NOMO-1 treated with dmso at 0.1 percent for 144 hours (cell line): ENCODE results near the gene ADRM1.

Experiments
- DNase-seq: peaks from one replicate; lab custom pipeline; 2025; ENCODE audit not compliant: unreplicated experiment; lab: John Stamatoyannopoulos, UW

ADRM1 gene

DNA sequence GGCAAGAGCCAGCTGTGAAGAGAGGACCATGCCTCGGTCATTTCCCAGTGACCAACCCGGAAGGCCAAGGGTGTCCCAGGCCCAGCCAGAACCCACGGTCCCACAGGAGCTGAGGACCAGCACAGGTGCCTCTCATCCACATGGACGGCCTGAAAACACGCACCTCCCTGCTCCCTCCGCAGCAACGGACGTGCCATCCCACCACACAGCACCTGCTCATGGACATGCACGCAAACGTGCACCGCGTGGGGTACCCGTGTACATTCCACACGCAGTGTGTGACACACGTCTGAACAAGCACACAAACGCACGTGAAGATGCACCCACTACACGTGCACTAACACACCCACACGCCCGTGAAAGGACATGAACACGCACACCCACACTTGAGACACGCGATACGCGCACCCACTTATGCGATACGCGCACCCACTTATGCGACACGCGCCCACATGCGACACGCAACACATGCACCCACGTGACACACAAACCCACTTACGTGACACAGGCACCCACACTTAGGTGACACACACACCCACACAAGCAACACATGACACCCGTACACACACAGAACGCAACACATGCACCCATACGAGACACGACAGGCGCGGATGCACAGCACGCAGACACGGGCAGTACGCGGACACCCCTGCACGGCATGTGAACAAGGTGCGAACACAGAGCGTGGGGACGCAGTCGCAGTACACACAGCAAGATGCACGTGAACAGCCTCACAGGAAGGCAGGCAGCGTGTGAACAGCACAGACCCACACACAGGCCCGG lies 34.2 kb downstream of the ADRM1 start:
- no peak for DNase-seq

DNA sequence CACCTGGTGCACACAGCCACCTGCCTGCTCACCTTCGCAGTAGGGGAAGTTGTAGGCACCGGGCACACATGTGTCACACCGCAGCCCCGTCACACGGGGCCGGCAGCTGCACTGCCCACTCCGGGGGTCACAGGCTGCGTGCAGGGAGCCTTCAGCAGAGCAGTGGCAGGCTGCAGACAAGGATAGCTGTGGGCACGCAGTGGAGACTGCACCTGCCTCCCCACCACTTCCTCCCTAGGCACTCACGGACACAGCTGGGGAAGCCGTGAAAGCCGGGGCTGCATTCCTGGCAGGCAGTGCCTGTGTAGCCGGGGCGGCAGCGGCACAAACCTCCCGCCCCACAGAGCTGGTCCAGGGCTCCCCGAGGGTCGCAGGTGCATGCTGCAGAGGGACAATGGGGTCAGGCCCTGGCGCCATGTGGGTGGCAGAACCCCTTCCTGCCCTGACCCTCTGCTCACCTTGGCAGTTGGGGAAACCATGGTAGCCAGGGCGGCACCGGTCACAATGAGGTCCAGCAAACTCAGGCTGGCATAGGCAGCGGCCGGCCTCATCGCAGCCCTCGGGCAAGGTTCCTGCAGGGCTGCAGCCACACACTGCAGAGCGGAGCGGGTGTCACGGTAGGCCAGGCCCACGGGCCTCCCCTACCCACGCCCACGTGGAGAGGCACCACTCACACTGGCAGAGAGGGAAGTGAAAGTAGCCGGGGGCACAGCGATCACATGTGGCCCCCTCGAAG lies 34.9 kb downstream of the ADRM1 start:
- DNase-seq, result no peak

DNA sequence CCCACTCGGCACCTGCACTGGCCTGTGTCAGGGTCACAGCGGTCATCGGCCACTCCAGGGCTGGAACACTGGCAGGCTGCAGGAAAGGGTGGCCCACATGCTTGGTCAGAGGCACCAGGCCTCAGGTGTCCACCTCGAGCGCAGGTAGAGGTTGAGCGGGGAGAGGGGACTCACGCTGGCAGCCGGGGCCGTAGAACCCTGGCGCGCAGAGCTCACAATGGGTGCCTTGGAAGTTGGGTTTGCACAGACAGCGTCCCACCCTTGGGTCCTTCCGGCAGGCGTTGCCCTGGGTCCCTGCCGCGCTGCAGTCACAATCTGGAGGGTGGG lies 35.5 kb downstream of the ADRM1 start:
- DNase-seq, result no peak

DNA sequence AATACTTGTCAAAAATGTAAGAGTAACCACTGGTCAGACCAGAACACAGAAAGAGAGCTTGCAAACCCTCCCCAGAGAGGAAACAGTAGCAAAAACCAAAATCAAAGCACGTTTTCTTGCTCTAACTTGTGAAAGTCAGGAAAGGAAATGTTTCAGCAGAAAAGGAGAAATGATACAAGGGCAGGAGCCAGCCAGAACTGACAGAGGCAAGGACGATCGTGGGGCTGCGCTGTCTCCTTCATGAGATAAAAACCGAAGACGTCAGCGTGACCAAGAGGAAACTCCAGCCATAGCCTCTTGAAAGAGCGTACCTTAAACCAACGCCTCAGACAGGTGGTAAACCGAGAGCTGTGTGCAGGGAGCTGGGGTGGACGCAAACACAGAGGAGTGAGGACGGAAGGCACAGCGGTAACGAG lies 36.9 kb downstream of the ADRM1 start:
- DNase-seq, result peak; percentile 68

DNA sequence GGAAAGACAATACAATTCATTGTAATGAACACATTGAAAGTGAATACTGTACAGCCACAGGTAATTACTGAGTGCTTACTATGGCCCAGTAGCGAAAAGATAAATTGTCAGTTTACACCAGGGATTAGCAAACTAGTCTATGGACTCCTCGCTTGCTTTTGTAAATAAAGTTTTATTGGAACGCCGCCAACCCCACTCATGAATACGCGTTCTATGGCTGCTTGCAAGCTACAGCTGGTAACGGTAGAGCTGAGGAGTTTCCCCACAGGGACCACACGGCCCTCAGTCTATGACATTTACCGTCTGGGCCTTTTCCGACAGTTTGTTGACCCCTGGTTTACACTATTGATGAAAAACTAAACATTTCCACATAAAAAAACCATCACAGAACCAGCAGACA lies 40.1 kb downstream of the ADRM1 start:
- no peak for DNase-seq

DNA sequence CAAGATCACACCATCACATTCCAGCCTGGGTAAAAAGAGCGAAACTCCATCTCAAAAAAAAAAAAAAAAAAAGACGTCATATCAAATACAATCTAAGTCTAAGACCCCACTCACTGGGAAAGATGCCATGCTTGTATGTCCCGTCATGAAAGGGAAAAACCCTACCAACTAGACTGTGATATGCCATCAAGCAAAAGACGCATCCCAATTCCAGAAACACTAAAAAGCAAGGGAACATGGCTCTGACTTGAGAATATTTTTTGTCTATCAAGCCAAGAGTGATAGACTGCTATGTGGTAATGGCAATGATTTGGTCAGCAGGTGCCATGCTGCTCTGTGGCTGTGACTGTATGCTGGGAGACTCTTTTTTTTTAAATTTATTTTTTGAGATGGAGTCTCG lies 41.3 kb downstream of the ADRM1 start:
- no peak for DNase-seq

DNA sequence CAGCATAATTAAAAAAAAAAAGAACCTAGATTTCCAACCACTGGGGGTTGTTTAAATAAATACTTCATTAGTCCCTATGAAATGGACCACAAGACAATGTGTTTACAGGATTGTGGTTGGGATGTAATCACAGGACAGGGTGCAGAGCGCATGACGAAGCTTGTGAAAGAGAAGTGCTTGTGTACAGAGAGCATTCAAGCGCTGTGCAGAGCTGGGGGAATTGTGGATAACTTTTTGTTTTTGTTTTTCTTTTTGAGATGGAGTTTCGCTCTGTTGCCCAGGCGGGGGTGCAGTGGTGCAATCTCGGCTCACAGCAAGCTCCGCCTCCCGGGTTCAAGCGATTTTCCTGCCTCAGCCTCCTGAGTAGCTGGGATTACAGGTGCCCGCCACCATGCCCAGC lies 42.0 kb downstream of the ADRM1 start:
- no peak for DNase-seq

DNA sequence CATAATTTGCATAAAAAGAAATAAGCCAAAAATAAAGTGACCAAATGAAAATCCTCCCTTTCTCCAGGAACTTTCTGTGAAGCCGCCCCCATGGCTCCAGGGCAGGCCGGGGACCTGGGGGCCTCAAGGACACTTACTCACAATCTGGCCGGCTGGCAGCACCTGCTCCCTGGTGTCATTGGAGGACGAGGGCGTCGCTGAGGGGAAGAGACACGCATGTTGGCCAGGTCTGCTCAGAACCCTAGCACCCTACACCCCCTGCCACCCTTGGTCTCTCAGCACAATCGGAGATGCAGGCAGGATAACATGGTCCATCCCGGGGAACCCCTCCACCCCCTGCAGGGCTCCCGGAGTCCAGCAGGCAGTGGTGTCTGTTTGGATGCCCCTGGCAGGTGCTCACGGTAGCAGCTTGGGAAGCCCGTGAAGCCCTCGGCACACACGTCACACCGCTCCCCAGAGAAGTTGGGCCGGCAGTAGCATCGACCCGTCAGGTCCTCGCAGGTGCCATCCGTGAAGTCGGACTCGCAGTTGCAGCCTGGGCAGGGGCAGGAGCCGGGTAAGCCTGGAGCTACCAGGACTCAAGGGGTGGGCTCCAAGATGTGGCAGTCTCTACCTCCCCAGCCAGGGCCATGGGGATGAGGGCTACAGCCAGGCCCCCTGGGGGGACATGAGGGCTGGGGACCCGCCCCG lies 43.0 kb downstream of the ADRM1 start:
- DNase-seq, result no peak

DNA sequence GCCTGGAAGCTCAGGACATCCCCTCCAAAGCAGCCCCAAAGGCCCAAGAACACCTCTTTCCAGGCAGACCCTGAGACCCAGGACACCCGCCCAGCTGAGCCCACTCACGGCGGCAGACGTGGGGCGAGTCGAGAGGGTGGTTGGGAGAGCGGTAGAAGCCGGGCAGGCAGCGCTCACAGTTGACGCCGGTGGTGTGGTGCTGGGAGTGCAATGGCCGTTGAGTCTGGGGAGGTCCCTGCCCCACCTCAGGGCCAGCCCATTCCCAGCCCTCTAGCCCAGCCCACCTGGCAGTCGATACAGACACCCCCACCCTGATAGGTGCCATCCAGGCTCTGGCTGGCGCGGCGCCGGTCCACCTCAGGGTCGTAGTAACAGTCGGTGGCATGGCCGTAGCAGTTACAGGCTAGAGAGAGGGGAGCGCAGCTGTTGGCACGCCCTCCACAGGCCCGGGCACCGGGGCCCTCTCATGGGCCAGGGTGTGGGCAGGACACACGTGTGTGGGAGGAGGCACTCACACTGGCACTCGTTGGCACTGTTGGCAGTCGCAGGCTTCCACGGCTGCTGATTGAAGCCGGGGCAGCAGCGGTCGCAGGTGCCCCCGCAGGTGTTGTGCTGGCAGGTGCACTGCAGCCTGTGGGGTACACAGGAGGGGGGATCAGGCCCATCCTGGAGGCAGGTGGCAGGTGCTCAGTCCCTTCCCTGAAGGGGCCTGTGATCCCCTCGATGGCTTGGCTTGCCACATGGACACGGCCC lies 43.8 kb downstream of the ADRM1 start:
- no peak for DNase-seq

DNA sequence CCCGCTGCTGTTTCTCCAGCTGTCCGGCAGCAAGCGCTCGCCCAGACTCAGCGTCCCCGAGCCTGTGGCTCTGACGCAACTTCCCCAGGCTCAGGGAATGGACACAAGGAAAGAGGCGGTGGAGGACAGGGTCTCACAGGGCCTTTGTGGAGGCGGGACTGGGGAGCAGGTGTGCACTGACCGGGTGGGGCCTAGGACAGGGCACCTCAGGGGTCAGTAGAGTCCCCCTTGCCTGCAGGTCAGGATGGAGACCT lies 44.3 kb downstream of the ADRM1 start:
- DNase-seq, result no peak

DNA sequence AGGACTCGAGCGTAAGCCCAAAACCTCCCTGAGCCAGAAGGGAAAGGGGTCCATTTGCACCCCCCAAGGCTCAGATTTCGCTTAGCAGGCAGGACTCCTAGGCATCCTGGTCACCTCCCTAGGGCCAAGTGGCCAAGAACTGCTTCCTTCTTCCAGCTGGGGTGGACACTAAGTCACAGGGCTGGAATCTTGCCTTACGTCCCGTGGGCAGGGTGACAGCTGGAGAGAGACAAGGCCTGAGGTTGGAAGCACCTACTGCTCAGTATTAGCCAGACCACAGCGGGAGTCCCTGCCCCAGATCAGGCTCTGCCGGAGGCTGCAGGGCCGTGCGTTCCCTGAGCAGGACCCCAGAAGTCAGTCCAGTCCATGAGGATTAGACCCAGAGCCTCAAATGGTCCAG lies 44.6 kb downstream of the ADRM1 start:
- DNase-seq, result no peak

DNA sequence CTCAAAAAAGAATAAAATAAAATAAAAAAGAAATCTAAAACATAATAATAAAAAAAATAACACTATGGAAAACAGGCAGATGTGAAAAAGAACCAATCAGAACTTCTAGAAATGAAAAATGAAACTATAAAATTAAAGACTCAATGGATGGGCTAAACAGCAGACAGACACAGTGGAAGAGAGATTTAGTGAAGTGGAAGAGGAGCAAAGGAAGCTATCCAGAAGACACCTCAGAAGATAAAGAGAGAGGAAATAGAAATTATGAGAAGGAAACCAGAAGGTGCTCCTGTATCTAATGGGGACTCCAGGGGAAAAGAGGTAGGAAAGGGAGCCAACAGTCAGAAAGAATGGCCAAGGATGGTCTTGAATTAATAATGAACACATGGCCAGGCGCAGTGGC lies 45.8 kb downstream of the ADRM1 start:
- no peak for DNase-seq

DNA sequence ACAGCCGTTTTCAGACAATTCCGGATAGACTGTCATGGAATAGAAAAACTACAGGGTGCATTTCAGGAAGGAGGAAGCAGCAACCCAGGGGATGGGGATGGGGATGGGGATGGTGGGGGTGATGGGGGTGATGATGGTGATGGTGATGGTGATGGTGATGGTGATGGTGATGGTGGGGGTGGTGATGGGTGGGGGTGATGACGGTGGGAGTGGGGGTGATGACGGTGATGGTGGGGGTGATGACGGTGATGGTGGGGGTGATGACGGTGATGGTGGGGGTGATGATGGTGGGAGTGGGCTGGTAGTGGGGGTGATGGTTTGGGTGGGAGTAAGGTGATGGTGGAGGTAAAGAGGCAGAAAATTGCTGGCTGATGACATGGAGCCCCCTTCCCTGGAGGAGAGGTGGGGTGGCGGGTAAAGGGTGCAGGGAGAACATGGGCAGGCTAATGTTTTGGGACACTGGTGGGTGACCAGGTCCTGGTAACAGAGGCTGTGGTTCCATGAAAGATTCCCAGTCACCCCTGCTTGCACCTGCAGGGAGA lies 46.8 kb downstream of the ADRM1 start:
- DNase-seq, result no peak

DNA sequence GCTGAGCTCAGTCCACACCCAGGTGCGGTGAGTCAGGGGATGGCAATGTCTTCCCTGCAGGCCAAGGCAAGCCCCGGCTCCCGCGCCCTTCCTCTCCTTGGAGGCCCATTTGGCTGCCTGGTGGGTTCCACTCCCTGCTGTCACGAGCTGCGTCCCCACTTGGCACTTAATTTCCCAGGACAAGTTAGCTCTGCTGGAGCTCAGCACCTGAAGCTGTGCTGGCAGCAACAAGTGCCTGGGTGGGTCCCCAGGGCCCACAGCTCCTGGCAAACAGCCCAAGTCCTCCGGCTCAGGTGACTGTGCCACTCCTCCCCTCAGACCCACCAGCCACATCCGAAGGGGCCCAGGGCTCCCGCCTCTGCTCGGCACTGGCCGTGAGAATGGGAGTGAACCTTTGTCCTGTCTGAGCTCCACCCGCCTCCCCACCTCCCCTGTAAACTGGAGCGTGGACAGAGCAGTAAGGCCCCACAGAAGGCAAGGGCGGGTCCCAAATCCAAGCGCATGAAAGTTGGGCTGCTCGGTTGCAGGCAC lies 47.4 kb downstream of the ADRM1 start:
- no peak for DNase-seq

DNA sequence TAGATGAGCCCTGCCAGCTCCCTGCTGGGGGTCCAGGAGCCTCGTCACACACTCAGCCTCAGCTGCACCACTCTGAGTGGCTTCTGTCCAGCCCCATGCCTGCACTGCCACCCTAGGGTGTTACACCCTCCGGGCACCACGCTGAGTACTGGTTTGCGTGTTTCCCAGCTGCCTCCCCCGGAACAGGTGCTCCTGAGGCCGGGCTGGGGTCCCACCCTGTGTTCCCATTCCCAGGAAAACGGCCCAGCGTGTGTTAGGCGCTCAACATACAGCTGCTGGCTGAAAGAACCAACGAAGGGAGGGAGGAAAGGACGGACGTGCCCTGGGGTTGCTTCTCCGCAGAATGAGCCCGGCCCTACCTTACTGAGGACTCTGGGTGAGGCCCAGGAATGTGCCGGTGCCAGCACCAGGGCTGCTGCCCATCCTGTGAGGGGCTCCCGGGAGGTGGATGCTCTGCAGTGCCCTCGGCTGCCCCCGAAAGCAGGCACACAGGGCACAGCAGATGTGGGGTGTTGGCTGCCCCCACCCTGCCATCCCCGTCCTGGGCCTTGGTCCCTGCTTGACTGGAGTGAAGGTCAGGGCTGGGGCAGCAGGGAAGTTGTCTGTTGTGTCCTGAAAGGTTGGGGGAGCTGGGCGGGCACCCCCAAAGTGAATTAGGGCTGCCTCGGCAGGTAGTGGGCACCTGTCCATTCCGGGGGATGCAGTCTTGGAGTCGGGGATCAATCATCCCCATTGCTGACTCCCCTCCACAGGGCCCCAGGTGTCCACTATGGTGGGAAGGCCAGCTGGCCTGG lies 48.0 kb downstream of the ADRM1 start:
- DNase-seq, result no peak

DNA sequence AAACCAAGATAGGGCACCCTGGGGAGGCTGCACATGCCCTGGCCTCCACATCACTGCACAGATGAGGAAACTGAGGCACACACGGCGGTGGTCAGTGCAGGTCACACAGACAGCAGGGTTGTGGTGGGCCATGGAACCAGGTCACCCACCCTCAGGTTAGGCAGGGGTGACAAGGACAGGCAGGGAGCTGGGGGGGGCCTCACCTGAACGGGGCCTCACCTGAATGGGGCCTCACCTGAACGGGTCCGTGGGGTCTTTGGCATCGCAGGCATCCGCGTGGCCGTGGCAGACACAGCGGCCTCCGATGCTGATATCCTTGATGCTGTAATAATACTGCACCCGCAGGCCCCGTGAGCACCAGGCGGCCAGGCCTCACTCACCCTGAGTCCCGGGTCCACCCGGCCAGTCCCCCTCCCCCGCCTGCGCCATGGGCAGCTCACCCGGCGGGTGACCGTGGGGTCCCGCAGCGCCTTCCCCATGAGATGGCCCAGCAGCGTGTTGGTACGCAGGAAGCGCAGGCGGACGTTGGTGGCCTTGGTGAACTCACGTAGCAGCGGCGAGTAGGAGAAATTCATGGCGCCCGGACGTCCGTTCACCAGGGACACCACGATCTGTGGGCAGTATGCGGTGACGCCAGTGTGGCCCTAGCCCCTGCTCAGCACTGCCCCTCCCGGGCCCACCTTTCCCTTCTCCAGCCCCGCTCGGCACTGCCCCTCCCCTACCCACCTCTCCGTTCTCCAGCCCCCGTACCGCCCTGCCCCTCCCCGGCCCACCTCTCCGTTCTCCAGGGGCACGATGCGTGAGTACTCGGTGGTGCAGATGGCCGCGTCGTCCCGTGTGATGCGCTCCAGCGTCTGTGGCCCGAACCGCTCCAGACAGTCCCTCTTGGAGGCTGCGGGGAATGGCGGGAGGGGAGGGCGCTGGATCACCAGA lies 48.9 kb downstream of the ADRM1 start:
- no peak for DNase-seq

DNA sequence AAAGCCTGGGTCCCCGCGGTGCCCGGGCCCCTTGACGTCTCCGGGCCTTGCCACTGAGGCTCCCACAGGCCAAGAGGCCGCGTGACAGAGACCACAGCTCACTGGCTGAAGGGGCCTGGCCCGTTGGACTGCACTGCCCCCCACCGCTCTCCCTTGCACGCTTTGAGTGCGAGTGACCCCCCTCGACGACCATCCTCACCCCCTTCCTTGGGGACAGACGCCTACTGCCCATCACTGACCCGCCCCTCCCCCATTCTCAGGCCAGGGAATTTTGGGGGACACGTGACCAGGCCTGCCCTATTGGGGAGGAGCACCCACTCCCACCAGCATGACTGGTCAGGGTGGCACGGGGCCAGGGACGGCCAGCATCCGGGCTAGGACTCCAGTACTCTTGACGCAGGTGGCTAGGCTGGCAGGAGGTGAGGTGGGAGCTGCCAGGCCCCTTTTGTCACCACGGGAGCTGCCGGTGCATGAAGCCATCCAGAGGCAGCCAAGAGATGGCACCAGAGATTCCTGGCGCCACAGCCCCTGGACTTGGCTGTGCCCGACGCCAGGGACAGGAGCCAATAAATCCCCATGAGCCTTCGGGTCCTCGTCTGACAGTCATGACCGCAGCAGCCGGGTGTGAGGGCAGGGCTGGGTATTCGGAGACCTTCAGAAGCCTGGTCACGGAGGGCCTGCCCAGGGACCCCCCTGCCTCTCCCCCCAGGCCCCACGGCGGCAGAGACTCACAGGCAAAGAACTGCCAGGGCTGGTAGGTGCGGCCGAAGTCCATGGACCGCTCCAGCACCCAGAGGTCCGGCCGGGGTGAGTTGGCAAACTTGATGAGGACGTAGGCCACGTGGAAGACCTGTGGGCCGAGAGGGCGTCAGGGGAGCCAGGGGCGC lies 49.8 kb downstream of the ADRM1 start:
- no peak for DNase-seq

DNA sequence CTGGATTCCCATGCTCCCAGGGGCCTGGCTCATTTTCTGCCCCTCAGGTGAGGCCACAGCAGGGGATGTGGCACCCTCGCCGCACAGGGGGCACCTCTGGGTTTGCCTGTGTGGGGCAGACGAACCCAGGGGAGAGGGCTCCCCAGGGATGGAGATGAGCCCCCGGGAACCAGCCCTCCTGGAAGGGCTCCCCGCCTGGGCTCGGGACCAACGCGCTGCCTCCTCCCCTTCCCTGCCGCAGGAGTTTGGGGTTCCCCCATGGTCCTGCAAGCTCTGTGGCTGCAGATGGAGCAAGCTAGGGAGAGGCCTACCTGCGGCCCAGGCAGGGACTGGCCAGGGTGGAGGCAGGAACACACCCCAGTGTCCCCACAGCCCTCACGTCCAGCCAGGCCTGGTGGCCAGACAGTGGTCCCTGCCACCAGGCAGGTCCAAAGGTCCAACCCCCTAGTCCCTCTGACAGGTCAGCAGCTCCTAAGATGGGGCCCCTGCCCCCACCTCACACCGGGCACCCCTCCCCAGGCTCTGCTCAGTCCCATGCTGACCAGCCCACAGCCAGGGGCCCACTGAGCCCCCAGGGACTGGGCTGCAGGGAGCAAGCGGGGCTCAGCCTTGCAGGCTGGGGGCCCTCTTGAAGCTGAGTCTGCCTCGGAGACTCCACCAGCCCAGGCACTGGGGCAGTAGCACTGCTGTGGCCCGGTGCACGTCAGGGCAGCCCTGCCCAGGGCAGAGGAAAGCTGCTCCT lies 50.7 kb downstream of the ADRM1 start:
- DNase-seq, result no peak
